Loucy (cell line): ENCODE measurements around the gene SLC44A1.

Source experiments
- EZH2phosphoT487 ChIP-seq: fragments of 200-600 bp; IDR thresholded peaks from 2 replicates; pipeline ENCODE4 v1.6.1; 2018; ENCODE audit warnings: antibody characterized with exemption, mild to moderate bottlenecking, moderate library complexity, borderline replicate concordance
- TF ChIP-seq, protein P1 (sequence below): fragments of 200-600 bp; sonication (generic); conservative IDR thresholded peaks from 2 replicates; pipeline ENCODE4 v1.5.1; 2014; ENCODE audit warnings: mild to moderate bottlenecking, antibody characterized with exemption, low read length

DNA sequence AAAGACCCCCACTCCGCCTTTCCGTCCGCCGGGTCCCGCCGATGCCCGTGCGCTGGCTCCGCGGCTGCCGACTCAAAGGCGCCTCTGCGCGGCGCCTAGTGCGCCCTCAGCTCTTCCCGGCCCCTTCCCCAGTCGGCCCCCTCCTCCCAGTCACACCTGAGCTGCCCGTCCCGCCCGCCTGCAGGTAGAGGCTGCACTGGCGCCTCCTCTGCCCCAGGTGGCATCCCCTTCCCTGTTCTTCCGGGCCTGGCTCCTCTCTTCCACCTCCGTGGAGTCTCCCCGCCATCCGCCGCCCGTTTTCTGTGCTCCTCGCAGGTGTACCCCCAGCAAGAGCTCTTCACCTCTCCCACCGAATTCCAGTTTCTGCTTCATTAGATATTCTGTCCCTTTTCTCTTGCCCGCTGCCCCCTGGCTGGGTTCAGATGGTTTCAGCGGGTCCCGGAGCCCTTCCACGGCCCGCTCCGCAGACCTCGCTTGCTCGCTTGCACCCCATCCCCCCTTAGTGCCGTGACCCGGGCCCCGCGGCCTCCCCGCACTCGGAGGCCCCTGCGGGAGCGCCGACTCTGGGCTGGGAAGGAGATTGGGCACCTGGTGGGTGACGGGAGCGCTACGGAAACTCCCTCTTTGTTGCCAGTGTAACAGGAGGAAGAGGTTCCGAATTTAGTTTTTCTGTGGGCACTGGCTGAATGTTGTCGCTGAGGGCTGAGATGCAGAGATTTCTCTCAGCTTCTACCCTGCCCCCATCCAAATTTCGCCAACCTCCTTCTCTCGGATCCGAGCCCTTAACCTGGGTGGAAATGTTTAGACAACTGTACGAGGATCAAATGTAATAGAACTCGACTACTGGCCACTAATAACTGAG lies 809 bp downstream of the SLC44A1 start:
- TF ChIP-seq, protein P1, sequence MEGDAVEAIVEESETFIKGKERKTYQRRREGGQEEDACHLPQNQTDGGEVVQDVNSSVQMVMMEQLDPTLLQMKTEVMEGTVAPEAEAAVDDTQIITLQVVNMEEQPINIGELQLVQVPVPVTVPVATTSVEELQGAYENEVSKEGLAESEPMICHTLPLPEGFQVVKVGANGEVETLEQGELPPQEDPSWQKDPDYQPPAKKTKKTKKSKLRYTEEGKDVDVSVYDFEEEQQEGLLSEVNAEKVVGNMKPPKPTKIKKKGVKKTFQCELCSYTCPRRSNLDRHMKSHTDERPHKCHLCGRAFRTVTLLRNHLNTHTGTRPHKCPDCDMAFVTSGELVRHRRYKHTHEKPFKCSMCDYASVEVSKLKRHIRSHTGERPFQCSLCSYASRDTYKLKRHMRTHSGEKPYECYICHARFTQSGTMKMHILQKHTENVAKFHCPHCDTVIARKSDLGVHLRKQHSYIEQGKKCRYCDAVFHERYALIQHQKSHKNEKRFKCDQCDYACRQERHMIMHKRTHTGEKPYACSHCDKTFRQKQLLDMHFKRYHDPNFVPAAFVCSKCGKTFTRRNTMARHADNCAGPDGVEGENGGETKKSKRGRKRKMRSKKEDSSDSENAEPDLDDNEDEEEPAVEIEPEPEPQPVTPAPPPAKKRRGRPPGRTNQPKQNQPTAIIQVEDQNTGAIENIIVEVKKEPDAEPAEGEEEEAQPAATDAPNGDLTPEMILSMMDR: peak; percentile 21; the same call in 1 of the 2 replicates
- no peak for TF ChIP-seq EZH2phosphoT487
